MV-4-11 (cell line): Measurements from ENCODE around the gene HPSE.
A peak's percentile ranks its signal among the peaks of the same experiment; 100 is the strongest.

Experiments
- DNase-seq: peaks from one replicate; lab custom pipeline; 2025; lab: John Stamatoyannopoulos, UW

Gene HPSE

GRCh38 chr4:83334425-83335241 lies at the start of gene HPSE:
HPSE (minus strand) TSS chr4:83334848; CDS start chr4:83334782, 66 bp downstream.
- peak; percentile 76 for DNase-seq

- no peak for DNase-seq
Observed at GRCh38 chr4:83382850-83383249, 48.2 kb upstream of the HPSE start.

- no peak for DNase-seq
Observed at GRCh38 chr4:83381173-83381572, 46.5 kb upstream of the HPSE start.

GRCh38 chr4:83378419-83378818 lies 43.8 kb upstream of the HPSE start:
- peak; percentile 32 for DNase-seq

GRCh38 chr4:83372931-83373330 lies 38.3 kb upstream of the HPSE start:
- no peak for DNase-seq

GRCh38 chr4:83371936-83372335 lies 37.3 kb upstream of the HPSE start:
- DNase-seq: no peak

- no peak for DNase-seq
Observed at GRCh38 chr4:83371235-83371634, 36.6 kb upstream of the HPSE start.

GRCh38 chr4:83370640-83370906 lies 35.9 kb upstream of the HPSE start:
- DNase-seq: peak; percentile 75

- DNase-seq: peak; percentile 100
Observed at GRCh38 chr4:83369831-83370639, 35.4 kb upstream of the HPSE start.

- DNase-seq: no peak
Observed at GRCh38 chr4:83364312-83364711, 29.7 kb upstream of the HPSE start.

GRCh38 chr4:83362492-83363329 lies 28.1 kb upstream of the HPSE start:
- DNase-seq: peak; percentile 49

GRCh38 chr4:83361416-83362103 lies 26.9 kb upstream of the HPSE start:
- no peak for DNase-seq

GRCh38 chr4:83360018-83360417 lies 25.4 kb upstream of the HPSE start:
- DNase-seq: no peak

- no peak for DNase-seq
Observed at GRCh38 chr4:83358410-83358809, 23.8 kb upstream of the HPSE start.

GRCh38 chr4:83356899-83357661 lies 22.4 kb upstream of the HPSE start:
- DNase-seq: peak; percentile 33

- DNase-seq: no peak
Observed at GRCh38 chr4:83353516-83353915, 18.9 kb upstream of the HPSE start.

- no peak for DNase-seq
Observed at GRCh38 chr4:83348074-83348473, 13.4 kb upstream of the HPSE start.

- DNase-seq: no peak
Observed at GRCh38 chr4:83342476-83342875, 7.8 kb upstream of the HPSE start.

- peak; percentile 15 for DNase-seq
Observed at GRCh38 chr4:83340692-83341343, 6.2 kb upstream of the HPSE start.

GRCh38 chr4:83339573-83339972 lies 4.9 kb upstream of the HPSE start:
- no peak for DNase-seq

GRCh38 chr4:83335701-83336100 lies 1.1 kb upstream of the HPSE start:
- DNase-seq: peak; percentile 83
